Measurements from ENCODE around the gene BTNL9. TPM values are rescaled to one million over a fixed set of nuclear protein-coding genes. Genes with fewer than 3 reads are reported as not detected.

The BTNL9 gene
- total RNA-seq, 1 experiment from 2014 or later = not detected

GRCh38 chr5:181086884-181087205, 46.8 kb downstream of the BTNL9 start:
- ChIA-PET POLR2A (ENCODE audit: low non-redundant PET) (no interaction called here), CTCF (no interaction called here)
- intact Hi-C loops (cut with micrococcal nuclease; ENCODE audit: unreplicated experiment) = no loop called here

GRCh38 chr5:181087309-181087708, 47.2 kb downstream of the BTNL9 start:
- ChIA-PET POLR2A (ENCODE audit: low non-redundant PET) (no interaction called here), CTCF (no interaction called here)
- TF ChIP-seq CTCF (conservative IDR thresholded peaks at IDR 0.05; ENCODE audit: low read depth, low read length) (no peak), EZH2 (IDR thresholded peaks at IDR 0.05; ENCODE audit: borderline replicate concordance, low read depth, low read length, poor library complexity, severe bottlenecking) (no peak)
- no peak for DNase-seq (ENCODE audit: low spot score)
- H3K4me1 ChIP-seq (ENCODE audit: insufficient read depth, low read length, poor library complexity, severe bottlenecking) = no peaks in the 10 kb centered on the region
- intact Hi-C loops (cut with micrococcal nuclease; ENCODE audit: unreplicated experiment) = no loop called here
- no peaks in the 10 kb centered on the region for H3K9me3 ChIP-seq (ENCODE audit: low read depth, low read length, poor library complexity, severe bottlenecking)
- H3K36me3 ChIP-seq (ENCODE audit: insufficient read depth, low read length, poor library complexity, severe bottlenecking) = no peaks in the 10 kb centered on the region
- BruUV-seq (replicated peaks) = no TSS peak
- H3K27ac ChIP-seq (ENCODE audit: low read depth, low read length, poor library complexity, severe bottlenecking) = no peak overlapping the region
- H3K4me3 ChIP-seq (ENCODE audit: low read depth, low read length, poor library complexity, severe bottlenecking) = no peak overlapping the region
- peaks cover 30% of the 10 kb centered on the region for H3K27me3 ChIP-seq (replicated peaks; ENCODE audit: insufficient read depth, low read depth, low read length, poor library complexity)

More at GRCh38 chr5:181086884-181087205, 46.8 kb downstream of the BTNL9 start:
- BruUV-seq (replicated peaks) = no TSS peak
- H3K4me1 ChIP-seq (ENCODE audit: insufficient read depth, low read length, poor library complexity, severe bottlenecking) = no peaks in the 10 kb centered on the region
- no peak overlapping the region for H3K4me3 ChIP-seq (ENCODE audit: low read depth, low read length, poor library complexity, severe bottlenecking)
- DNase-seq (ENCODE audit: low spot score) = no peak
- H3K36me3 ChIP-seq (ENCODE audit: insufficient read depth, low read length, poor library complexity, severe bottlenecking) = no peaks in the 10 kb centered on the region
- peaks cover 34% of the 10 kb centered on the region for H3K27me3 ChIP-seq (replicated peaks; ENCODE audit: insufficient read depth, low read depth, low read length, poor library complexity)
- no peaks in the 10 kb centered on the region for H3K9me3 ChIP-seq (ENCODE audit: low read depth, low read length, poor library complexity, severe bottlenecking)
- TF ChIP-seq EZH2 (IDR thresholded peaks at IDR 0.05; ENCODE audit: borderline replicate concordance, low read depth, low read length, poor library complexity, severe bottlenecking) (no peak), CTCF (conservative IDR thresholded peaks at IDR 0.05; ENCODE audit: low read depth, low read length) (no peak)
- no peak overlapping the region for H3K27ac ChIP-seq (ENCODE audit: low read depth, low read length, poor library complexity, severe bottlenecking)

- Histone ChIP-seq H3K36me3 (ENCODE audit: insufficient read depth, low read length, poor library complexity, severe bottlenecking) (no peaks in the 10 kb centered on the region), H3K4me1 (ENCODE audit: insufficient read depth, low read length, poor library complexity, severe bottlenecking) (no peaks in the 10 kb centered on the region), H3K9me3 (ENCODE audit: low read depth, low read length, poor library complexity, severe bottlenecking) (no peaks in the 10 kb centered on the region), H3K4me3 (ENCODE audit: low read depth, low read length, poor library complexity, severe bottlenecking) (no peak overlapping the region), H3K27ac (ENCODE audit: low read depth, low read length, poor library complexity, severe bottlenecking) (no peak overlapping the region), H3K27me3 (replicated peaks; ENCODE audit: insufficient read depth, low read depth, low read length, poor library complexity) (peaks cover 23% of the 10 kb centered on the region)
- ChIA-PET POLR2A (ENCODE audit: low non-redundant PET) (no interaction called here), CTCF (no interaction called here)
- peak; percentile 28 for DNase-seq (ENCODE audit: low spot score)
- intact Hi-C loops (cut with micrococcal nuclease; ENCODE audit: unreplicated experiment) = no loop called here
- no TSS peak for BruUV-seq (replicated peaks)
- no peak for TF ChIP-seq EZH2 (IDR thresholded peaks at IDR 0.05; ENCODE audit: borderline replicate concordance, low read depth, low read length, poor library complexity, severe bottlenecking)
- peak; percentile 43; the same call in 1 of the 2 replicates for TF ChIP-seq CTCF (conservative IDR thresholded peaks at IDR 0.05; ENCODE audit: low read depth, low read length)
Observed at GRCh38 chr5:181088289-181088688, 48.2 kb downstream of the BTNL9 start.

Measured in A673 (cell line).